ENCODE measurements around the gene ZNF200.

- TF ChIP-seq CTCF (IDR thresholded peaks at IDR 0.05) = no peak
- TF ChIP-seq POLR2A (IDR thresholded peaks at IDR 0.05) = no peak
These were observed 21.3 kb upstream of the ZNF200 start, which contains the start of gene MEFV for GRCh38 chr16:3256146-3256865.
